Eye (tissue), 1 donor: ENCODE results near the gene SH3PXD2A.
A peak's percentile ranks its signal among the peaks of the same experiment; 100 is the strongest.
"Not testable (repeated sequence)": the region's sequence is repeated elsewhere in the genome, so short reads cannot be mapped to it uniquely, and the experiment has no call there.

ENCODE experiments used
- DNase-seq: peaks from one replicate; pipeline ENCODE4 v3.0.0-alpha.2; 2015

Gene SH3PXD2A

DNA sequence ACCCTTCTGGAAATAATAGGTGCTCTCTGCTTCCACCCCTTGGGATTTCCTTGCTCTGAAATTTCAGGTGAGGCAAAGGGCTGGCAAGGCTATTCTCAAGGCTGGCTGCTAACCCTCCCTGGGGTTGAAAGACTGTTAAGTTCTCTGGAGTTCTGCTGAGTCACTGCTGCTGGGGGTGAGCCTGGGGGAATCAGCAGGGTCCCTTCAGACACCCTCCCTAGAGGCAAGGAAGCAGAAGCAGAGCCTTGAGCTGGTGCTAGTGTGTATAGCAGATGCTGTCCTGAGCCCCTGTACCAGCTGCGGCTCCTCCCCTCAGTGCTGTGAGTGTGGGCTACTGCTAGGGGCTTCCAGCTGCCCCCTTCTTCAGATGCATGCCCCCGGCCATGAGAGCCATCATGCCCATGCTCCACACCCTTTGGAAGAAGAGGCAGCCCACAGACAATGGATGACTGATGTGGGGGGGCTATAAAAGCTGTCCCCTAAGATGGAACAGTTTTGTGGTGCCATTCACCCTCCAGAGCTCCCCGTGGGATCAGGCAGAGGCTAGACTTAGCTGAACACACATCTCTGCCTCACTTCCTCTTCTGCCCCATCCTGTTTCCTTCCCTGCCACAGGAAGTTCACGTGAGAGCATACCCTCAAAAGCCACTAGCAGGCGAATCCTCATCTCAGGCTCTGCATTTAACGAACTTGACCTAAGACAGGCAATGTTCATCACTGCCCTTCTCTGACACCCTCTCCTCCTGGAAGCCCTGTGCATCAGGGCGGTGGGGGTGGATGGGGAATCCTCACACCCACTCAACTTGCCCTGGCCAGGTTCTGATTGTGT lies 91.8 kb downstream of the SH3PXD2A start:
- no peak for DNase-seq

DNA sequence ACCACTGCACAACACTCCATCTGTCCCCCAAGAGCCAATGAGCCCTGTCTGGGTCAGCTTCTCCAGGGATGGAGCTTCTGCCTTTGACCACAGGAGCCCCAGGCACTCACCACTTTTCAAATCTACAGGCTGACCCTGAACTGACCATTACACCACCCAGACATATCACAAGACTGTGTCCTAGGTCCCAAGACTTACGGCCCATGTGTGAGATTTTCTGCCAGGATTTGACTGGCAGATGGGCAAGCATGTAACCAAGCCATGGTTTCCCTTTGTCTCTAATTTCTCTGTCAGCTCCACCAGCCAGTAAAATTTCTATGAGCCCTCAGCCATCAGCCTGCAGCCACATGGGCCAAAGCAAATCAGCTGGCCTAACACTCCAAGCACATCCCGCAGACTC lies 92.5 kb downstream of the SH3PXD2A start:
- no peak for DNase-seq

GRCh38 chr10:103762162-103762561 lies 93.2 kb downstream of the SH3PXD2A start:
- DNase-seq: no peak

- no peak for DNase-seq
These were observed 94.1 kb downstream of the SH3PXD2A start for GRCh38 chr10:103761075-103761920.

DNA sequence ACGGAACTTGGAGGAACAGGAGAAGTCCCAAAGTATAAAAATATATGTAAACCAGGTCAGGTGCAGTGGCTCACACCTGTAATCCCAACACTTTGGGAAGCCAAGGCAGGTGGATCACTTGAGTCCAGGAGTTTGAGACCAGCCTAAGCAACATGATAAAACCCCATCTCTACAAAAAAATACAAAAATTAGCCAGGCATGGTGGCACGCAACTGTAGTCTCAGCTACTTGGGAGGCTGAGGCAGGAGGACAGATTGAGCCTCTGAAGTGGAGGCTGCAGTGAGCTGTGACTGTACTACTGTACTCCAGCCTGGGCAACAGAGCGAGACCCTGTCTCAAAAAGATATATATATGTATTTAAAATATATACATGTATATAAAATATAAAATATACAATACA lies 95.1 kb downstream of the SH3PXD2A start:
- DNase-seq: not testable (repeated sequence)

DNA sequence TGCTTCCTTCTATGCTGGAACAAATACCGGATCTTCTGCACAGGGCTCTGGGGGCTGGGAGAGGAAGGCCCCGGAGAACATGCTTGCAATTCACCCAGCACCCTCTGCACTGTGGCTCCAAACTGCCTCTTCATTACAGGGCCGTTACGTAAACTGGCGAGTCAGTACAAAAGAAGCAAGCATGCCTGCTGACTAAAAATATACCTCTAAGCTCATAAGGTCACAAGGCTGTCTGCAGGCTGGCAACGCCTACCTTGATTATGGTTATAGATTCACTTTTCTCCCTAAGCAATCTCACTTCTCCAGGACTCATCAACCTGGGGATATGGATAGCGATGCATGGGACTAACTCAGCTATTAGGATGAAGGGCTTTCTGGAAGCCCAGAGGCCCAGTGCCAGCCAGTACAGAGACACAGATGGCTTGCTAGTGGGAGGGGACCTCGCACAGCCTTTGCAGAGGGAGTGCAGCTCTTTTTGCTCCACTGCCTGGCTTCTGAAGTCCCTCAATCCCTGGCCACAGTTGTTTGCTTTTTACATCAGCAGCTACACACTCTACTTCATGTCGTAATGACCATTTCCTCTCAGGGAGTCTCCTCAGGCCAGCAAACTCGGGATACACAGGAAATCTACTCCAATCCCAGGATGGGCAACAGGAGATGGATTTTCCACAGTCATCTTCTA lies 96.1 kb downstream of the SH3PXD2A start:
- DNase-seq: peak; percentile 50

DNA sequence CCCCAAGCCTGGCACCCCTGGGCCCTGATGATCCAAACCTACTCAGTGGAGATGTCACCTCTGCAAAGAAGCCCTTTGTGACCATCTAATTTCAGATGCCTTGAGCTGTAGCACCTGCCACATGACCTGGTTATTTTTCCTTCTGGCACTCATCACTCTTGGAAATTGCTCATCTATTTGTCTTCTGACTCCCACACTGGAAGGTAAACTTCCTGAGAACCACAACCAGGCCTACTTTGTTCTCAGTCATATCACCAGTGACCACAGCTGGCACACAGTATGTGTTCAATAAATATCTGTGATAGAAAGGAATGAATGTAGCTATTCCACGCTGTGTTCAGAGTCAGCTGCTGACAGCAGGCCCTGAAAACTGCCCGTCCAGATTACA lies 97.1 kb downstream of the SH3PXD2A start:
- DNase-seq: no peak

DNA sequence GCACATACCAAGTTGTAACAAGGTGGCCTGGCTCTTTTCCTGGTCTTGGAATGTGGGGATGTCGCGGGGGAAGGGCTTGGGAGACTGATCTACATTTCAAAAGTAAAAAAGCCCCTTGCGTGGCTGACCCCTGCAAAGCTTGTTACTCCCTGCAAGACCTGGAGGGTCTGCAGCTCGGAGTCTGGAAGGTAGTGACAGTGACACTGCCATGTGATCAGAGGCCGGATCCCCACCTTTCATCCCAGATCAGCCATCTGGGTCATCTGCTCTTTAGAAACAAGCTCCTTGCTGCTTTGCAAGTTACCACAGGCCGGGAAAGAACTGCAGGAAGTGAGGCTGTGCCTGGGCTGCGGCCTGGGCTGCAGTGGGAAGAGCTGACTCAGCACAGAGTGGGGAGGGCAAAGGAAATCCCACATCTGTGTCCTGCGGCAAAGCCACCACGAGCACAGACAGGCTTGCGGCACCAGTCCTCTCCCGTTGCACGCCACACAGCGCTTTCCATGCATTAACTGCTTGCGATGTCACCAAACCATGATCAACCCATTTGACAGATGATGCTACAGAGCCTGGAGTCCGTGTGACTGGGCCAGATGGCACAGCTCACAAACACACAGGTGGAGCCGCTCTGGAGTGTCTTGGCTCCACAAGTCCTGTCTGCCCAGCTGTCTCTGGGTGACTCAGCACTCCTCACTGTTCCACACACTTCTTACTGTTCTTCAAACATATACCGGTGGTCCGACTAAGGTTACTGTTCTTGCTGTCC lies 97.7 kb downstream of the SH3PXD2A start:
- DNase-seq: no peak

DNA sequence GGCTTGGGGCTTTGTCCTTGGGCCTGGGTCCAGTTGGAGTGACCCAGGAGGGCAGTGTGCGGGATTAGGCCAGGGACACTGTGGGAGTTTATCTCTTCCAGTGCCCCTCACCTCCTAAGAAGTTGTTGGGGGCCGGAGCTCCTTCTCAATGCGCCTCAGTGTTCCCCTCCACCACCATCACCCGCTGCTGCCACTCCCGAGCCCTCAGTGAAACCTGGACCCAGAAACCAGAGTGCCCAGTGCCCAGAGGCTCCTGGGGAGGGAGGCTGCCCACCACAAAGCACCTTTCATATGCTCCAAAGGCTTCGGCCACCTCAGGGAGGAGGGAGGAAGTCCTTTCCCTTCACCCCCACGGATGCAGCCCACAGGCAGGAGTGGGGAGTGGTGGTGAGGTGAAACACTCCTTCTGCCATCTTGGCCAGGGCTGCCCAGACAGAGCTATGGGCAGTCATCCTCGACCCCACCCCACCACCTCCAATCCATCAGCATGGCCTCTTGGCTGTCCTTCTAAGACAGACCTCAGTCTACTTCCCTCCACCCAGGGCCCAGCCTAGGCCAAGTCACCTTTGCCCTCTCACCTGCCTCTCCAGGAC lies 99.0 kb downstream of the SH3PXD2A start:
- DNase-seq: no peak

DNA sequence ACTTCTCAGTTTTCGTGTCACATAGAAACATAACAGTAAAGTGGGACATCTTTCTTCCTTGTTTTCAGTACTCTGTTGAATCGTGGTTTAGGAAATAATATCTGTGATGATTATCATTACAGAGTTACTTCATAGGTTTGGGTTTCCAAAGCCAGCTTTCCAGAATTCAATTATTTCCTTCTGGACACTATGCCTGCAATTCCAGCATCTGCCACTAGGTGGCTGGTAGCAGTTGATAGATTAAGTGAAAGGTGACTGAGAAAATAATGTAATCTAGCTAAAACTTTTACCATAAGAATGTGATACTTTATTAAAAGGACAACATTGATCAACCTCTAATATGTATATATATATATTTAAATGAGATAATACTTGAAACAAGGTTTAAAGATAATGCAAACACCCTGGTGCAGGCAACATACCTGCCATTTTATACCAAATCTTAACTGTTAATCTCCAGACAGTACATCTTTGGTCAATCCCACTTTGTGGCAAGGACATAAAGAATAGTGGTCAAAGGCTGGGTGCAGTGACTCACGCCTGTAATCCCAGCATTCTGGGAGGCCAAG lies 102.6 kb downstream of the SH3PXD2A start:
- no peak for DNase-seq

DNA sequence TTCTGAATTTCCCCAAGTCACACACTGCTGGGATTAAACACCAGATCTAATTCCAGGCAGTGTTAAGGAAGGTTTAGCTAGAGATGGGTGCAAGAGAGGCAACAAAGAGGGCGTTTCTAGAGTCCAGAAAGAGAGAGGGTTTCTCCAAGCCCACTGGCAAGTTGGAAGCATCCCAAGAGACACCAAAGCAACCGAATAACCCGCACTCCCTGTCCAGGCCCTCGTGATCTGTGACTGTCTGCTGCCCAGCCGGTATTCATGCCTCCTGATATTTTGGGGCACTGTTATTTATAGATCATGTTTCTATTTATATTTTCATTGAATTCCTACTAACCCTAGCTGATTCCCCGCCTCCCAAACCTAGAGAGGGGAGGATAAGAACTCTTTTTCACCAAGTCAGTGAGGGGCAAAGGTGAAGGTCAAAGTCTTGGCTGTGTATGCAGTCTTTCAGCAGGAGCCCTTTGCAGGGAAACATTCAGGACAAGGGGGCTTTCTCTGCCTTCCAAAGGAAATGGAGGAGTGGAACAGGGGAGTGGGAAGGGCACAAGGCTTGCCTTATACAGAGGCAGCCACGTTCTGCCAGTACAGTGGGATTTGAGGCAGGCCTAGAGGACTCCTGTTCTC lies 103.6 kb downstream of the SH3PXD2A start:
- DNase-seq: no peak

DNA sequence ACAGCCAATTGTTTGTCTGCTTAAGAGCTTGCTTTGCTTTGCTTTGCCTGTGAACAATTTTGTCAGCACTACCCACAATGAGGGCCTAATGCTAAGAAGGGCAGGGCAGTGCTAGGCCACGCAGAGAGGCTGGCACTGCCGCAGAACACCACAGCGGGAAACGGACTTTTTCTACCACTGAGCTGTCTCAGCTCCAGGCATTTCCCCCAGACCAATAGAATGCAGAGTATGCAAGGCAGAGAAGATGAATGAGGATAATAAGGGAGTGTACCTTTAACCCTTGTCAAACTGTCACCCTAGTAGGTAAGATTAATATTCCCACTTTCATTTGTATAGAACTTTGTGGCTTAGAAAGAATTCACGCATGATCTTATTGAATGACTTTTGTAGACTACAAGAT lies 104.5 kb downstream of the SH3PXD2A start:
- DNase-seq: no peak

DNA sequence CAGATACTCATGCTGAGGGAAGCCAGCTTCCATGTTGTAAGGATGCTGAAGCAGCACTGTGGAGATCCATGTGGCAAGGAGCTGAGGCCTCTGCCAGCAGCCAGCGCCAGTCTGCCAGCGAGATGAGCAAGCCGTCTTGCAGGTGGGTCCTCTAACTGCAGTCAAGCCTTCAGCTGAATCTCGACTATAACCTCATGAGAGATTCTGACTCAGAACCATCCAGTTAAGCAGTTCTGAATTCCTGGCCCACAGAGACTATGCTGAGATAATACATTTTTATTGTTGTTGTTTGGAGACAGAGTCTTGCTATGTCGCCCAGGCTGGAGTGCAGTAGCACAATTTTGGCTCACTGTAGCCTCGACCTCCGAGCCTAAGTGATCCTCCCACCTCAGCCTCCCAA lies 105.6 kb downstream of the SH3PXD2A start:
- no peak for DNase-seq

DNA sequence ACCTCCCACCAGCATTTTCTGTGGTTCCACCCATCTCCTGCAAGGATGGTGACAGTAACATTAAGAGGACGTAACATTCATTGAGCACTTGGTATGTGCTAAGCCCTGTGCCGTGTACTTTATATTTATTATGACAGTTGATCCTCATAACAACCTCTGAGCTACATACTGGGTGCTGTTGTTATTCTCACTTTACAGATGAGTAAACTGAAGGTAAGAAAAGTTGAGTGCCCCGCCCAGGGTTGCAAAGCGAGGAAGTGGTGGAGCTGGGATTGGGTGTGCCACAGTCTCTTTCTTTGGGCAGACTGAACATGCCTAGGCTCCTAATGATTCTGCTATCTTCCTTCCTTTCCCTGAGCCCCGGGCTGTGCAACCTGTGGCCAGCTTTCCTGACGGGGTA lies 107.4 kb downstream of the SH3PXD2A start:
- DNase-seq: no peak

DNA sequence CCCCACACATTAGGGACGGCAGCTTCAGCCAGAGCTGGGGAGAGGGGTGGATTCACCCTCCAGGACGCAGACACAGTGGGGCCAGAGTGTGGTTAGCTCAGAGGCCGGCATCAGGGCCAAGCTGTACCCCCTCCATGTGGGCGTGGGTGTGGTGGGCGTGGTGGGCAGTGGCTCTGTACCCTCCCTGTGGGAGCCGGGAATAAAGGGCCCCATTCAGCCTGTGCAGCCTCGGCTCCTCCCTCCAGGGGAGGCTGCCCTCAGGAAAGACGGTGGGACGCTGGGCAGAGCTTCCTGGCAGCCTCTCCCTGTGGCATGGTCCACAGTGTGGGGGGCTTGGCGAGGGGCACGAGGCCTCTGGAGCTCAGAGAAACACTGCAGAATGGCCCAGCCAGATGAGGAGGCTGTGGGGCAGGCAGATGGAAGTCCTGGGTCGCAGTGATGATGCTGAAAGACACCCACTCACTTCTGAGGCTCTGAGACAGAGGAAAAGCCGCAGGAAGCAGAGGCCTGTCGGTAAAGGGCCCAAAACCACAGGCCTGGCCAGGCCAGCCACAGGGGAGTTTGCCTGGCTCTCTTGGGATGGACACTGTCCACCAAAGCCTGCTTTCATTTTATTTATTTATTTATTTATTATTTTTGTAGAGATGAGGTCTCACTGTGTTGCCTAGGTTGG lies 108.0 kb downstream of the SH3PXD2A start:
- no peak for DNase-seq

- DNase-seq: no peak
These were observed 108.8 kb downstream of the SH3PXD2A start for GRCh38 chr10:103746598-103746997.

- no peak for DNase-seq
These were observed 109.8 kb downstream of the SH3PXD2A start for GRCh38 chr10:103745341-103746247.

DNA sequence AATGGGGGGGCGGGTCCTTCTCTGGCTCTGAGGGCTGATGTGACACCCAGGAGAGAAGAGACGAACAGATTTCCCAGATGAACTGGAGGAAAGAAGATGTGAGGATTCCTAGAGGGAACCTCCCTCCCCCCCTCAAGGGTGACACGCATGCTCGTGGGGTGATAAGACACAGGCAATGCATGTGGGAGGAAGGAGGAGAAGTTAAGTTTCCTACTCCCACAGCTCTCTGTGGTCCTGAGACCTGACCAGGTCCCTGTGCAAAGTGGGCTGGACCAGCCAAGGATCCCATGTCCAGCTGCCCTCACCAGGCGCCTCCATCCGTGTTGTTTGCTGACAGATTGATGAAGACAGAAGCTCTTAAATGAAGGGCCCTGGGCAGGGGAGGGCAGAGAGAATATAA lies 112.6 kb downstream of the SH3PXD2A start:
- DNase-seq: no peak

DNA sequence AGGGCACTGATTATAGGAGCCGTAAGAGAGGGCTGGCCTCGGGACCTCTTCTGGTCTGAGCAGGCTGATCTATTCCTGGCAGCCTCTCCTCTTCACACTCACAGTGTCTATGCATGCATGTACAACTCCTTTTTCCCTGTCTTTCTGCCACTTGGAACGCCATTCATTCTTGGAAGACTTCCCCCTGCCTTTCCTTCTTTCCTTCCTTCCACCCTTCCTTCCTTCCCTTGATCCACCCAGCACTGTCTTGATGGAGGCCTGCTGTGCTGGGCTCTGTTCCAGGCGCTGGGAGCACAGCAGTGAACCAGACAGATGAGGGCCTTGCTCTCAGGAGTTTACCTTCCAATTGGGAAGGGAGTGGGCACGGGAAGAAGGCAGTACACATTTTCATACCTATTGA lies 114.8 kb downstream of the SH3PXD2A start:
- DNase-seq: no peak
